ENCODE measurements around the gene ANKRD6.

Gene ANKRD6

DNA sequence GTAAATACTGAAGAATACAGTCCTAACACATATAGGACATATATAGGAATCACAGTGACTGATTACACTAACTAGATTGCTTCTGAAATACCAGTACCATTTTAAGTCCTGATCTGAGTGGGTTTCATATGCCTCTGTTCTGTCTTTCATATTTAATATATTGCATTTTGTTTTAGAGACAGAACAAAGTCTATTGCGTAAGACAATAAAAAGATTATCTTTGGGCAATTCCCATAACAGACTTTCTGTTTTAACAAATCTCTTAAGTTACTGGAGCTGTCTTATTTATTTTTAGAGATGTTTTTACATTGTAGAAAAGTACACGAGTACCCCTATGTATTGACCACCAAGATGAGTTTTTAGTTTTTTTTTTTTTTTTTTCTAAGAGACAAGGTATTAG is 29.6 kb downstream of the ANKRD6 start:
- H3K9ac ChIP-seq (ENCODE audit: low read length in 5 of 5): no peak overlapping the region
- H3K4me1 ChIP-seq (ENCODE audit: control insufficient read depth in 5 of 5, insufficient read depth in 5 of 5, low read length in 5 of 5): no peaks in the 10 kb centered on the region
- H3K27ac ChIP-seq (ENCODE audit: low read depth, low read length): no peak overlapping the region
- no peaks in the 10 kb centered on the region for H3K9me3 ChIP-seq (ENCODE audit: control insufficient read depth in 5 of 5, low read length in 5 of 5)
- no peak overlapping the region for H3K4me3 ChIP-seq (ENCODE audit: low read depth in 1 of 5, low read length in 5 of 5)
- H3K36me3 ChIP-seq (ENCODE audit: control insufficient read depth in 5 of 5, insufficient read depth in 5 of 5, low read length in 5 of 5): no peaks in the 10 kb centered on the region
- H3K27me3 ChIP-seq (ENCODE audit: control insufficient read depth in 5 of 5, insufficient read depth in 4 of 5, low read length in 5 of 5): no peaks in the 10 kb centered on the region

DNA sequence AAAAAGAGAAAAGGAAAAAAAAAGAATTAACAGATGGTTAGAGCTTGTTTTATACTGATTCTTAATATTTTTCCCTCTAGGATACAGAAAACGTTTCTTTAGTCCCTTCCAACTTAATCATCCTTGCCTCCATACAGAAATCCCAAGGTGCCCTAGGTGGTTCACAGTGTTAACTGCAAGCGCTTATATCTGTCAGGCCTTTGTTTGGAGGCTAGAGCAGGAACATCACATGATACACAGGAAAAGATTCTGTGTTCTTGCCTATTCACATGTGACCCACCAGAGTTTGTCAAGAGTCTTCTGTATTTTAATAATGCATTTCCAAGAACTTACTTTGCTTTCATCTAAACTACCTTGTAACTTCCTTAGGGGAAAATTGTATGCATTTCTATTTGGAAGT is 31.3 kb downstream of the ANKRD6 start:
- no peak overlapping the region for H3K9ac ChIP-seq (ENCODE audit: low read length in 5 of 5)

GRCh38 chr6:89467437-89467836 is 34.5 kb downstream of the ANKRD6 start:
- no peaks in the 10 kb centered on the region for H3K27me3 ChIP-seq (ENCODE audit: control insufficient read depth in 5 of 5, insufficient read depth in 4 of 5, low read length in 5 of 5)
- no peaks in the 10 kb centered on the region for H3K36me3 ChIP-seq (ENCODE audit: control insufficient read depth in 5 of 5, insufficient read depth in 5 of 5, low read length in 5 of 5)
- no peak overlapping the region for H3K9ac ChIP-seq (ENCODE audit: low read length in 5 of 5)
- no peak overlapping the region for H3K4me3 ChIP-seq (ENCODE audit: low read depth in 1 of 5, low read length in 5 of 5)
- no peaks in the 10 kb centered on the region for H3K9me3 ChIP-seq (ENCODE audit: control insufficient read depth in 5 of 5, low read length in 5 of 5)
- H3K27ac ChIP-seq (ENCODE audit: low read depth, low read length): no peak overlapping the region
- H3K4me1 ChIP-seq (ENCODE audit: control insufficient read depth in 5 of 5, insufficient read depth in 5 of 5, low read length in 5 of 5): no peaks in the 10 kb centered on the region

More for the DNA sequence above, 31.3 kb downstream of the ANKRD6 start:
- Histone ChIP-seq H3K4me3 (ENCODE audit: low read depth in 1 of 5, low read length in 5 of 5) (no peak overlapping the region), H3K27ac (ENCODE audit: low read depth, low read length) (no peak overlapping the region), H3K9me3 (ENCODE audit: control insufficient read depth in 5 of 5, low read length in 5 of 5) (no peaks in the 10 kb centered on the region), H3K36me3 (ENCODE audit: control insufficient read depth in 5 of 5, insufficient read depth in 5 of 5, low read length in 5 of 5) (no peaks in the 10 kb centered on the region), H3K4me1 (ENCODE audit: control insufficient read depth in 5 of 5, insufficient read depth in 5 of 5, low read length in 5 of 5) (no peaks in the 10 kb centered on the region), H3K27me3 (ENCODE audit: control insufficient read depth in 5 of 5, insufficient read depth in 4 of 5, low read length in 5 of 5) (no peaks in the 10 kb centered on the region)

GRCh38 chr6:89468998-89469397 is 36.0 kb downstream of the ANKRD6 start:
- Histone ChIP-seq H3K27ac (ENCODE audit: low read depth, low read length) (no peak overlapping the region), H3K36me3 (ENCODE audit: control insufficient read depth in 5 of 5, insufficient read depth in 5 of 5, low read length in 5 of 5) (no peaks in the 10 kb centered on the region), H3K9ac (ENCODE audit: low read length in 5 of 5) (no peak overlapping the region), H3K27me3 (ENCODE audit: control insufficient read depth in 5 of 5, insufficient read depth in 4 of 5, low read length in 5 of 5) (no peaks in the 10 kb centered on the region), H3K4me3 (ENCODE audit: low read depth in 1 of 5, low read length in 5 of 5) (no peak overlapping the region), H3K4me1 (ENCODE audit: control insufficient read depth in 5 of 5, insufficient read depth in 5 of 5, low read length in 5 of 5) (no peaks in the 10 kb centered on the region), H3K9me3 (ENCODE audit: control insufficient read depth in 5 of 5, low read length in 5 of 5) (no peaks in the 10 kb centered on the region)

GRCh38 chr6:89471287-89471867 is 38.4 kb downstream of the ANKRD6 start:
- no peak overlapping the region for H3K27ac ChIP-seq (ENCODE audit: low read depth, low read length)

GRCh38 chr6:89475101-89475500 is 42.1 kb downstream of the ANKRD6 start:
- no peak overlapping the region for H3K4me3 ChIP-seq (ENCODE audit: low read depth in 1 of 5, low read length in 5 of 5)
- peak overlapping the region; percentile 23 for H3K27ac ChIP-seq (ENCODE audit: low read depth, low read length)

More at GRCh38 chr6:89471287-89471867, 38.4 kb downstream of the ANKRD6 start:
- peaks cover 0 to 10% (median 3%) of the 10 kb centered on the region in 5 donors for H3K4me1 ChIP-seq (ENCODE audit: control insufficient read depth in 5 of 5, insufficient read depth in 5 of 5, low read length in 5 of 5)
- H3K36me3 ChIP-seq (ENCODE audit: control insufficient read depth in 5 of 5, insufficient read depth in 5 of 5, low read length in 5 of 5): no peaks in the 10 kb centered on the region
- no peaks in the 10 kb centered on the region for H3K9me3 ChIP-seq (ENCODE audit: control insufficient read depth in 5 of 5, low read length in 5 of 5)
- H3K4me3 ChIP-seq (ENCODE audit: low read depth in 1 of 5, low read length in 5 of 5): no peak overlapping the region
- H3K27me3 ChIP-seq (ENCODE audit: control insufficient read depth in 5 of 5, insufficient read depth in 4 of 5, low read length in 5 of 5): no peaks in the 10 kb centered on the region
- no peak overlapping the region for H3K9ac ChIP-seq (ENCODE audit: low read length in 5 of 5)

DNA sequence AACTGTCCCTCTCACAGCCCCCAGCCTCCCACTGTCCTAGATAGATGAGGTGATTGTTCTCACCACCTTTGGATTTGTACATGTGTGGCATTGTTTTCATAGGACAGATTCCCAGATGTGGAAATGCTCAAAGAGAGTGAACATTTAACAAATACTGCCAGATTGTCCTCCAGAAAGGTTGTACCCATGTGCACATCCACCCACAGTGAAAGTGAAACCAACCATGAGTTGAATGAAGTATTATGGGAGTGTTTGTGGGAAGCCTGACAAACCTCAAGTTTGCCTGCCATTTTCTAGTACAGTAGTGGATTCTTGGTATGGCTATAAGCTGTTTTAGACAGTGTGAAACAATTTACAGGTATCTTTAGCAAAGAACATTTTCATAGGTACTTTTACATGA is 42.7 kb downstream of the ANKRD6 start:
- H3K4me1 ChIP-seq (ENCODE audit: control insufficient read depth in 5 of 5, insufficient read depth in 5 of 5, low read length in 5 of 5): peaks cover 0 to 10% (median 3%) of the 10 kb centered on the region in 5 donors
- H3K9ac ChIP-seq (ENCODE audit: low read length in 5 of 5): no peak overlapping the region
- peak overlapping the region in 1 of 5 donors; percentile 34 for H3K4me3 ChIP-seq (ENCODE audit: low read depth in 1 of 5, low read length in 5 of 5)
- H3K27ac ChIP-seq (ENCODE audit: low read depth, low read length): peak overlapping the region; percentile 23
- H3K36me3 ChIP-seq (ENCODE audit: control insufficient read depth in 5 of 5, insufficient read depth in 5 of 5, low read length in 5 of 5): no peaks in the 10 kb centered on the region
- H3K27me3 ChIP-seq (ENCODE audit: control insufficient read depth in 5 of 5, insufficient read depth in 4 of 5, low read length in 5 of 5): no peaks in the 10 kb centered on the region
- no peaks in the 10 kb centered on the region for H3K9me3 ChIP-seq (ENCODE audit: control insufficient read depth in 5 of 5, low read length in 5 of 5)

More at GRCh38 chr6:89475101-89475500, 42.1 kb downstream of the ANKRD6 start:
- no peaks in the 10 kb centered on the region for H3K27me3 ChIP-seq (ENCODE audit: control insufficient read depth in 5 of 5, insufficient read depth in 4 of 5, low read length in 5 of 5)
- no peaks in the 10 kb centered on the region for H3K36me3 ChIP-seq (ENCODE audit: control insufficient read depth in 5 of 5, insufficient read depth in 5 of 5, low read length in 5 of 5)
- H3K9me3 ChIP-seq (ENCODE audit: control insufficient read depth in 5 of 5, low read length in 5 of 5): no peaks in the 10 kb centered on the region
- H3K4me1 ChIP-seq (ENCODE audit: control insufficient read depth in 5 of 5, insufficient read depth in 5 of 5, low read length in 5 of 5): peaks cover 0 to 10% (median 3%) of the 10 kb centered on the region in 5 donors
- H3K9ac ChIP-seq (ENCODE audit: low read length in 5 of 5): no peak overlapping the region

GRCh38 chr6:89479897-89480296 is 46.9 kb downstream of the ANKRD6 start:
- H3K4me1 ChIP-seq (ENCODE audit: control insufficient read depth in 5 of 5, insufficient read depth in 5 of 5, low read length in 5 of 5): peaks cover 0 to 11% (median 6%) of the 10 kb centered on the region in 5 donors
- H3K4me3 ChIP-seq (ENCODE audit: low read depth in 1 of 5, low read length in 5 of 5): no peak overlapping the region
- H3K27ac ChIP-seq (ENCODE audit: low read depth, low read length): no peak overlapping the region
- H3K27me3 ChIP-seq (ENCODE audit: control insufficient read depth in 5 of 5, insufficient read depth in 4 of 5, low read length in 5 of 5): no peaks in the 10 kb centered on the region
- H3K9ac ChIP-seq (ENCODE audit: low read length in 5 of 5): no peak overlapping the region
- no peaks in the 10 kb centered on the region for H3K36me3 ChIP-seq (ENCODE audit: control insufficient read depth in 5 of 5, insufficient read depth in 5 of 5, low read length in 5 of 5)
- H3K9me3 ChIP-seq (ENCODE audit: control insufficient read depth in 5 of 5, low read length in 5 of 5): no peaks in the 10 kb centered on the region

DNA sequence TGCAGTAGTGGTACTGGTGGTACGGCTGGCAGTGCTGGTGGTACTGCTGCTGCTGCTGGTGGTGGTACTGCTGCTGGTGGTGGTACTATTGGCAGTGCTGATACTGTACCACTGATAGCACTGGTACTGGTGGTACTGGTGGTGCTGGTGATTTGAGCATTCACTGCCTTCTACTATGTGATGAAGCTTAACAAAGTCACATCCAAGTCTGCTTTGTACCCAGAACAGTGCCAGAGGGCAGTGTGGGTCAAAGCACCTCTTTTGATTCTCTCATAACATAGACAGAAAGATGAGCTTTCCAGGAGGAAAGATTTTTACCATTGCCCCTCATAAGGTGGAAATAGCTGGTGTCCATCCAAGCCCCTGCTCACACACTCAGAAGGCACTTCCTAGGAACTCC is 48.7 kb downstream of the ANKRD6 start:
- Histone ChIP-seq H3K9ac (ENCODE audit: low read length in 5 of 5) (no peak overlapping the region), H3K36me3 (ENCODE audit: control insufficient read depth in 5 of 5, insufficient read depth in 5 of 5, low read length in 5 of 5) (no peaks in the 10 kb centered on the region), H3K27ac (ENCODE audit: low read depth, low read length) (no peak overlapping the region), H3K9me3 (ENCODE audit: control insufficient read depth in 5 of 5, low read length in 5 of 5) (no peaks in the 10 kb centered on the region), H3K4me3 (ENCODE audit: low read depth in 1 of 5, low read length in 5 of 5) (no peak overlapping the region), H3K27me3 (ENCODE audit: control insufficient read depth in 5 of 5, insufficient read depth in 4 of 5, low read length in 5 of 5) (no peaks in the 10 kb centered on the region), H3K4me1 (ENCODE audit: control insufficient read depth in 5 of 5, insufficient read depth in 5 of 5, low read length in 5 of 5) (peaks cover 0 to 8% (median 0%) of the 10 kb centered on the region in 5 donors)

- H3K27ac ChIP-seq (ENCODE audit: low read depth, low read length): no peak overlapping the region
- H3K27me3 ChIP-seq (ENCODE audit: control insufficient read depth in 5 of 5, insufficient read depth in 4 of 5, low read length in 5 of 5): no peaks in the 10 kb centered on the region
- H3K9me3 ChIP-seq (ENCODE audit: control insufficient read depth in 5 of 5, low read length in 5 of 5): no peaks in the 10 kb centered on the region
- peaks cover 0 to 8% (median 0%) of the 10 kb centered on the region in 5 donors for H3K4me1 ChIP-seq (ENCODE audit: control insufficient read depth in 5 of 5, insufficient read depth in 5 of 5, low read length in 5 of 5)
- no peaks in the 10 kb centered on the region for H3K36me3 ChIP-seq (ENCODE audit: control insufficient read depth in 5 of 5, insufficient read depth in 5 of 5, low read length in 5 of 5)
- H3K4me3 ChIP-seq (ENCODE audit: low read depth in 1 of 5, low read length in 5 of 5): no peak overlapping the region
- no peak overlapping the region for H3K9ac ChIP-seq (ENCODE audit: low read length in 5 of 5)
These were observed 49.2 kb downstream of the ANKRD6 start for GRCh38 chr6:89482126-89482525.
